Adipocyte (in vitro differentiated cells): Measurements from ENCODE around the gene CYP2D6.
"Not testable (repeated sequence)": the region's sequence is repeated elsewhere in the genome, so short reads cannot be mapped to it uniquely, and the experiment has no call there.

Source experiments
- DNase-seq: peaks from one replicate; pipeline ENCODE4 v3.0.0-alpha.2; 2015; ENCODE audit warnings: low read depth
- H3K27me3 ChIP-seq: replicated peaks from 2 replicates; pipeline ENCODE4 v1.7.0; 2013; ENCODE audit warnings: mild to moderate bottlenecking, low read length, moderate library complexity; ENCODE audit not compliant: control insufficient read depth, insufficient read depth
- H3K36me3 ChIP-seq: 2 replicates; pipeline ENCODE4 v1.7.0; 2013; ENCODE audit warnings: low read length, mild to moderate bottlenecking, moderate library complexity; ENCODE audit not compliant: control insufficient read depth, insufficient read depth, severe bottlenecking
- H3K4me1 ChIP-seq: 2 replicates; pipeline ENCODE4 v1.7.0; 2013; ENCODE audit warnings: mild to moderate bottlenecking, low read length, moderate library complexity; ENCODE audit not compliant: control insufficient read depth, insufficient read depth
- H3K4me3 ChIP-seq: 2 replicates; pipeline ENCODE4 v1.7.0; 2013; ENCODE audit warnings: mild to moderate bottlenecking, low read length, moderate library complexity
- H3K9ac ChIP-seq: 2 replicates; pipeline ENCODE4 v1.7.0; 2013; ENCODE audit warnings: mild to moderate bottlenecking, low read length, moderate library complexity
- H3K9me3 ChIP-seq: 2 replicates; pipeline ENCODE4 v1.7.0; 2013; ENCODE audit warnings: mild to moderate bottlenecking, low read length, moderate library complexity; ENCODE audit not compliant: control insufficient read depth

Gene CYP2D6

GRCh38 chr22:42156121-42156520 is 25.5 kb upstream of the CYP2D6 start:
- no peaks in the 10 kb centered on the region for H3K27me3 ChIP-seq
- no peak for DNase-seq
- no peak overlapping the region for H3K9ac ChIP-seq
- peaks cover 7% of the 10 kb centered on the region for H3K4me1 ChIP-seq
- peaks cover 12% of the 10 kb centered on the region for H3K36me3 ChIP-seq
- no peak overlapping the region for H3K4me3 ChIP-seq
- no peaks in the 10 kb centered on the region for H3K9me3 ChIP-seq

GRCh38 chr22:42155053-42155543 is 24.5 kb upstream of the CYP2D6 start:
- H3K36me3 ChIP-seq, result peaks cover 12% of the 10 kb centered on the region
- H3K9ac ChIP-seq, result no peak overlapping the region
- DNase-seq, result no peak
- H3K4me3 ChIP-seq, result no peak overlapping the region
- no peaks in the 10 kb centered on the region for H3K27me3 ChIP-seq
- no peaks in the 10 kb centered on the region for H3K9me3 ChIP-seq
- H3K4me1 ChIP-seq, result peaks cover under 1% of the 10 kb centered on the region

- Histone ChIP-seq H3K4me1 (no peaks in the 10 kb centered on the region), H3K36me3 (peaks cover 12% of the 10 kb centered on the region), H3K4me3 (no peak overlapping the region), H3K9me3 (no peaks in the 10 kb centered on the region), H3K27me3 (no peaks in the 10 kb centered on the region), H3K9ac (no peak overlapping the region)
- no peak for DNase-seq
Observed at GRCh38 chr22:42154293-42155052, 23.9 kb upstream of the CYP2D6 start.

GRCh38 chr22:42152661-42153270 is 22.2 kb upstream of the CYP2D6 start:
- Histone ChIP-seq H3K4me1 (no peaks in the 10 kb centered on the region), H3K9ac (no peak overlapping the region), H3K27me3 (no peaks in the 10 kb centered on the region), H3K4me3 (no peak overlapping the region), H3K9me3 (no peaks in the 10 kb centered on the region), H3K36me3 (peaks cover 12% of the 10 kb centered on the region)
- no peak for DNase-seq

GRCh38 chr22:42151924-42152635 is 21.5 kb upstream of the CYP2D6 start:
- Histone ChIP-seq H3K27me3 (no peaks in the 10 kb centered on the region), H3K9ac (no peak overlapping the region), H3K4me3 (no peak overlapping the region), H3K4me1 (no peaks in the 10 kb centered on the region), H3K9me3 (no peaks in the 10 kb centered on the region), H3K36me3 (peaks cover 12% of the 10 kb centered on the region)
- DNase-seq, result no peak

GRCh38 chr22:42150727-42151590 is 20.3 kb upstream of the CYP2D6 start:
- no peak for DNase-seq
- no peaks in the 10 kb centered on the region for H3K27me3 ChIP-seq
- H3K4me1 ChIP-seq, result no peaks in the 10 kb centered on the region
- H3K9ac ChIP-seq, result no peak overlapping the region
- H3K36me3 ChIP-seq, result peaks cover 12% of the 10 kb centered on the region
- no peak overlapping the region for H3K4me3 ChIP-seq
- H3K9me3 ChIP-seq, result no peaks in the 10 kb centered on the region

- not testable (repeated sequence) for DNase-seq, H3K9ac ChIP-seq, H3K9me3 ChIP-seq, H3K36me3 ChIP-seq, H3K27me3 ChIP-seq, H3K4me3 ChIP-seq, H3K4me1 ChIP-seq
Observed at GRCh38 chr22:42149798-42150197, 19.2 kb upstream of the CYP2D6 start.

GRCh38 chr22:42145175-42145574 is 14.6 kb upstream of the CYP2D6 start:
- H3K36me3 ChIP-seq, result no peaks in the 10 kb centered on the region

GRCh38 chr22:42143859-42144822 is 13.5 kb upstream of the CYP2D6 start:
- not testable (repeated sequence) for H3K4me3 ChIP-seq, DNase-seq, H3K36me3 ChIP-seq, H3K9me3 ChIP-seq, H3K27me3 ChIP-seq, H3K4me1 ChIP-seq, H3K9ac ChIP-seq

More at GRCh38 chr22:42145175-42145574, 14.6 kb upstream of the CYP2D6 start:
- Histone ChIP-seq H3K27me3 (no peaks in the 10 kb centered on the region), H3K4me3 (no peak overlapping the region), H3K9ac (no peak overlapping the region), H3K4me1 (peaks cover 3% of the 10 kb centered on the region), H3K9me3 (no peaks in the 10 kb centered on the region)
- DNase-seq, result no peak
